GM18519 (cell line): Measurements from ENCODE around the gene ZSCAN30.

Experiments used
- ATAC-seq: cut with Tn5 transposase; IDR thresholded peaks from one replicate; pipeline ENCODE4 v1.9.1; 2021; ENCODE audit warnings: mild to moderate bottlenecking, moderate library complexity; ENCODE audit not compliant: unreplicated experiment, low FRiP score

ZSCAN30 gene

GRCh38 chr18:35290094-35290735 is at the start of gene ZSCAN30:
TSS of gene ZSCAN30 (minus strand) at chr18:35290229. CDS start at chr18:35264352, 25,877 bp downstream.
- peak; percentile 81 for ATAC-seq

GRCh38 chr18:35337286-35337685 is 47.3 kb upstream of the ZSCAN30 start:
- no peak for ATAC-seq

- ATAC-seq: no peak
These were observed 45.8 kb upstream of the ZSCAN30 start for GRCh38 chr18:35335866-35336265.

- ATAC-seq: no peak
These were observed 44.8 kb upstream of the ZSCAN30 start for GRCh38 chr18:35334821-35335220.

- ATAC-seq: no peak
These were observed 44.2 kb upstream of the ZSCAN30 start for GRCh38 chr18:35334212-35334611.

GRCh38 chr18:35331367-35332087 is 41.5 kb upstream of the ZSCAN30 start:
- ATAC-seq: no peak

- ATAC-seq: no peak
These were observed 38.8 kb upstream of the ZSCAN30 start for GRCh38 chr18:35328868-35329267.

- no peak for ATAC-seq
These were observed 36.8 kb upstream of the ZSCAN30 start for GRCh38 chr18:35326695-35327387.

GRCh38 chr18:35324926-35325655 is 35.1 kb upstream of the ZSCAN30 start:
- no peak for ATAC-seq

- ATAC-seq: no peak
These were observed 32.7 kb upstream of the ZSCAN30 start for GRCh38 chr18:35322486-35323458.

- no peak for ATAC-seq
These were observed 21.5 kb upstream of the ZSCAN30 start for GRCh38 chr18:35311496-35311895.

GRCh38 chr18:35306588-35307250 is 16.7 kb upstream of the ZSCAN30 start:
- no peak for ATAC-seq

GRCh38 chr18:35303610-35304009 is 13.6 kb upstream of the ZSCAN30 start:
- ATAC-seq: no peak

GRCh38 chr18:35296060-35296459 is 6.0 kb upstream of the ZSCAN30 start:
- no peak for ATAC-seq

GRCh38 chr18:35291166-35291565 is 1.1 kb upstream of the ZSCAN30 start:
- no peak for ATAC-seq

- peak; percentile 6 for ATAC-seq
These were observed 319 bp downstream of the ZSCAN30 start for GRCh38 chr18:35289727-35290093.

GRCh38 chr18:35289293-35289692 is 736 bp downstream of the ZSCAN30 start:
- ATAC-seq: no peak

- no peak for ATAC-seq
These were observed 5.2 kb downstream of the ZSCAN30 start for GRCh38 chr18:35284841-35285240.
